ENCODE data around the gene MCHR1. TPM values are rescaled to one million over a fixed set of nuclear protein-coding genes. Genes with fewer than 3 reads are reported as not detected.

MCHR1 gene
- total RNA-seq, 1 experiment from 2014 or later: 1.0 TPM

DNA sequence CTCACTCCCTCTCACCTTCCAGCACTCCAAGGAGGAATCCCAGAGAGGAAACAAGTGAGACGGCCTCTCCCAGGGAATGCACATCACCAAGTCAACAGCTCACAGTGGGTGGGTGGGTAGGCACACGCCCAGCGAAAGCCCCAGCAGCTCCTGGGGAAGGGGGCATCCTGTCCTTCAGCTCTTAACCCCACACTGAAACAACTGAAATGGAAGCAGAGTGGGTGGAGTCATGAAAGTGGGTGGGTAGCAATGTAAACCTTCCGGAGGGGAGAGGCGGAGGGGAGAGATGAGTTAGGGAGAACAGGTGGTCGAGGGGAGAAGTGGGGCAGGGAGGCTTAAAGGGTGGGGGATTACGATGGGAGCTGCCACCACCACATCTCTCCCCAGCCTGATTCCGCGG is 5.4 kb downstream of the MCHR1 start:
- H3K27me3 Mint-ChIP-seq (ENCODE audit: low read depth): no peaks in the 10 kb centered on the region
- DNase-seq (ENCODE audit: low spot score) (peak; percentile 64), ATAC-seq (peak; percentile 76)
- H3K27ac Mint-ChIP-seq: peak overlapping the region; percentile 86
- TF ChIP-seq CBFB (CRISPR knock-in tag; IDR thresholded peaks at IDR 0.05; ENCODE audit: low read depth): no peak
- TF ChIP-seq, protein P1, sequence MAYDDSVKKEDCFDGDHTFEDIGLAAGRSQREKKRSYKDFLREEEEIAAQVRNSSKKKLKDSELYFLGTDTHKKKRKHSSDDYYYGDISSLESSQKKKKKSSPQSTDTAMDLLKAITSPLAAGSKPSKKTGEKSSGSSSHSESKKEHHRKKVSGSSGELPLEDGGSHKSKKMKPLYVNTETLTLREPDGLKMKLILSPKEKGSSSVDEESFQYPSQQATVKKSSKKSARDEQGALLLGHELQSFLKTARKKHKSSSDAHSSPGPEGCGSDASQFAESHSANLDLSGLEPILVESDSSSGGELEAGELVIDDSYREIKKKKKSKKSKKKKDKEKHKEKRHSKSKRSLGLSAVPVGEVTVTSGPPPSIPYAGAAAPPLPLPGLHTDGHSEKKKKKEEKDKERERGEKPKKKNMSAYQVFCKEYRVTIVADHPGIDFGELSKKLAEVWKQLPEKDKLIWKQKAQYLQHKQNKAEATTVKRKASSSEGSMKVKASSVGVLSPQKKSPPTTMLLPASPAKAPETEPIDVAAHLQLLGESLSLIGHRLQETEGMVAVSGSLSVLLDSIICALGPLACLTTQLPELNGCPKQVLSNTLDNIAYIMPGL (CRISPR knock-in tag; IDR thresholded peaks at IDR 0.05): no peak
- TF ChIP-seq MYBL2 (CRISPR knock-in tag; IDR thresholded peaks at IDR 0.05): peak; percentile 40; the same call in 1 of the 2 replicates
- no peak for TF ChIP-seq ELF4 (CRISPR knock-in tag; IDR thresholded peaks at IDR 0.05; ENCODE audit: low read depth)
- TF ChIP-seq SP1 (CRISPR knock-in tag; conservative IDR thresholded peaks at IDR 0.05): peak; percentile 66; the same call in 1 of the 2 replicates
- TF ChIP-seq, protein P2, sequence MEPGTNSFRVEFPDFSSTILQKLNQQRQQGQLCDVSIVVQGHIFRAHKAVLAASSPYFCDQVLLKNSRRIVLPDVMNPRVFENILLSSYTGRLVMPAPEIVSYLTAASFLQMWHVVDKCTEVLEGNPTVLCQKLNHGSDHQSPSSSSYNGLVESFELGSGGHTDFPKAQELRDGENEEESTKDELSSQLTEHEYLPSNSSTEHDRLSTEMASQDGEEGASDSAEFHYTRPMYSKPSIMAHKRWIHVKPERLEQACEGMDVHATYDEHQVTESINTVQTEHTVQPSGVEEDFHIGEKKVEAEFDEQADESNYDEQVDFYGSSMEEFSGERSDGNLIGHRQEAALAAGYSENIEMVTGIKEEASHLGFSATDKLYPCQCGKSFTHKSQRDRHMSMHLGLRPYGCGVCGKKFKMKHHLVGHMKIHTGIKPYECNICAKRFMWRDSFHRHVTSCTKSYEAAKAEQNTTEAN (CRISPR knock-in tag; IDR thresholded peaks at IDR 0.05): peak; percentile 78; the same call in 1 of the 2 replicates
- TF ChIP-seq, protein P3, sequence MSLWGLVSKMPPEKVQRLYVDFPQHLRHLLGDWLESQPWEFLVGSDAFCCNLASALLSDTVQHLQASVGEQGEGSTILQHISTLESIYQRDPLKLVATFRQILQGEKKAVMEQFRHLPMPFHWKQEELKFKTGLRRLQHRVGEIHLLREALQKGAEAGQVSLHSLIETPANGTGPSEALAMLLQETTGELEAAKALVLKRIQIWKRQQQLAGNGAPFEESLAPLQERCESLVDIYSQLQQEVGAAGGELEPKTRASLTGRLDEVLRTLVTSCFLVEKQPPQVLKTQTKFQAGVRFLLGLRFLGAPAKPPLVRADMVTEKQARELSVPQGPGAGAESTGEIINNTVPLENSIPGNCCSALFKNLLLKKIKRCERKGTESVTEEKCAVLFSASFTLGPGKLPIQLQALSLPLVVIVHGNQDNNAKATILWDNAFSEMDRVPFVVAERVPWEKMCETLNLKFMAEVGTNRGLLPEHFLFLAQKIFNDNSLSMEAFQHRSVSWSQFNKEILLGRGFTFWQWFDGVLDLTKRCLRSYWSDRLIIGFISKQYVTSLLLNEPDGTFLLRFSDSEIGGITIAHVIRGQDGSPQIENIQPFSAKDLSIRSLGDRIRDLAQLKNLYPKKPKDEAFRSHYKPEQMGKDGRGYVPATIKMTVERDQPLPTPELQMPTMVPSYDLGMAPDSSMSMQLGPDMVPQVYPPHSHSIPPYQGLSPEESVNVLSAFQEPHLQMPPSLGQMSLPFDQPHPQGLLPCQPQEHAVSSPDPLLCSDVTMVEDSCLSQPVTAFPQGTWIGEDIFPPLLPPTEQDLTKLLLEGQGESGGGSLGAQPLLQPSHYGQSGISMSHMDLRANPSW (CRISPR knock-in tag; conservative IDR thresholded peaks at IDR 0.05; ENCODE audit: low read depth): no peak
- TF ChIP-seq KAT7 (CRISPR knock-in tag; IDR thresholded peaks at IDR 0.05; ENCODE audit: borderline replicate concordance): no peak
- no peak for TF ChIP-seq CREM (CRISPR knock-in tag; IDR thresholded peaks at IDR 0.05)
- peak; percentile 82 for TF ChIP-seq FOXK1 (CRISPR knock-in tag; IDR thresholded peaks at IDR 0.05)
- TF ChIP-seq ETV6 (CRISPR knock-in tag; IDR thresholded peaks at IDR 0.05): peak; percentile 46; the same call in 1 of the 2 replicates
- 0 out of 2 replicates have a peak, but pooled peaks have one; percentile 57 for TF ChIP-seq NFE2L1 (CRISPR knock-in tag; IDR thresholded peaks at IDR 0.05)
- TF ChIP-seq, protein P4, sequence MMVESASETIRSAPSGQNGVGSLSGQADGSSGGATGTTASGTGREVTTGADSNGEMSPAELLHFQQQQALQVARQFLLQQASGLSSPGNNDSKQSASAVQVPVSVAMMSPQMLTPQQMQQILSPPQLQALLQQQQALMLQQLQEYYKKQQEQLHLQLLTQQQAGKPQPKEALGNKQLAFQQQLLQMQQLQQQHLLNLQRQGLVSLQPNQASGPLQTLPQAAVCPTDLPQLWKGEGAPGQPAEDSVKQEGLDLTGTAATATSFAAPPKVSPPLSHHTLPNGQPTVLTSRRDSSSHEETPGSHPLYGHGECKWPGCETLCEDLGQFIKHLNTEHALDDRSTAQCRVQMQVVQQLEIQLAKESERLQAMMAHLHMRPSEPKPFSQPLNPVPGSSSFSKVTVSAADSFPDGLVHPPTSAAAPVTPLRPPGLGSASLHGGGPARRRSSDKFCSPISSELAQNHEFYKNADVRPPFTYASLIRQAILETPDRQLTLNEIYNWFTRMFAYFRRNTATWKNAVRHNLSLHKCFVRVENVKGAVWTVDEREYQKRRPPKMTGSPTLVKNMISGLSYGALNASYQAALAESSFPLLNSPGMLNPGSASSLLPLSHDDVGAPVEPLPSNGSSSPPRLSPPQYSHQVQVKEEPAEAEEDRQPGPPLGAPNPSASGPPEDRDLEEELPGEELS (CRISPR knock-in tag; IDR thresholded peaks at IDR 0.05): peak; percentile 85; the same call in 1 of the 2 replicates
- peak; percentile 28; the same call in 1 of the 2 replicates for TF ChIP-seq ZNF423 (CRISPR knock-in tag; IDR thresholded peaks at IDR 0.05)
- TF ChIP-seq ESRRA (CRISPR knock-in tag; IDR thresholded peaks at IDR 0.05; ENCODE audit: borderline replicate concordance): no peak
- TF ChIP-seq, protein P5, sequence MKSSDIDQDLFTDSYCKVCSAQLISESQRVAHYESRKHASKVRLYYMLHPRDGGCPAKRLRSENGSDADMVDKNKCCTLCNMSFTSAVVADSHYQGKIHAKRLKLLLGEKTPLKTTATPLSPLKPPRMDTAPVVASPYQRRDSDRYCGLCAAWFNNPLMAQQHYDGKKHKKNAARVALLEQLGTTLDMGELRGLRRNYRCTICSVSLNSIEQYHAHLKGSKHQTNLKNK (CRISPR knock-in tag; IDR thresholded peaks at IDR 0.05): no peak
- peak; percentile 81; the same call in 1 of the 2 replicates for TF ChIP-seq TEAD1 (CRISPR knock-in tag; IDR thresholded peaks at IDR 0.05)
- H3K4me1 Mint-ChIP-seq: peaks cover 69% of the 10 kb centered on the region
- H3K36me3 Mint-ChIP-seq: no peaks in the 10 kb centered on the region
- CTCF ChIA-PET: interaction anchor here (0.6 to 4.5 kb wide), 7 partner anchors 13 to 214 kb away, joined by 3 to 133 read pairs (median 6); no protein-coding TSS in a partner anchor
- peak overlapping the region; percentile 55 for H3K4me3 Mint-ChIP-seq
- H3K9me3 Mint-ChIP-seq: no peaks in the 10 kb centered on the region; the same call in 1 of the 2 replicates
- POLR2A ChIA-PET: interaction anchor here (0.7 to 1.4 kb wide), 2 partner anchors 28 to 48 kb away, joined by 3 to 5 read pairs; partner anchors contain the start of gene MRTFA
